GM12865 (cell line): ENCODE measurements around the gene FAM193B.
A peak's percentile ranks its signal among the peaks of the same experiment; 100 is the strongest.

Experiments
- DNase-seq: peaks from one replicate; pipeline ENCODE4 v3.0.0; 2010; ENCODE audit warnings: low read depth
- H3K4me3 ChIP-seq: 2 replicates; pipeline ENCODE4 v1.5.1; 2011; ENCODE audit warnings: mild to moderate bottlenecking, low read depth, low read length, control low read depth
- TF ChIP-seq, protein P1 (sequence below): IDR thresholded peaks from 2 replicates; pipeline ENCODE4 v1.5.1; 2011; ENCODE audit warnings: low read length, control low read depth, low read depth, inconsistent platforms; ENCODE audit not compliant: insufficient read depth; ENCODE audit errors: missing control alignments

FAM193B gene

DNA sequence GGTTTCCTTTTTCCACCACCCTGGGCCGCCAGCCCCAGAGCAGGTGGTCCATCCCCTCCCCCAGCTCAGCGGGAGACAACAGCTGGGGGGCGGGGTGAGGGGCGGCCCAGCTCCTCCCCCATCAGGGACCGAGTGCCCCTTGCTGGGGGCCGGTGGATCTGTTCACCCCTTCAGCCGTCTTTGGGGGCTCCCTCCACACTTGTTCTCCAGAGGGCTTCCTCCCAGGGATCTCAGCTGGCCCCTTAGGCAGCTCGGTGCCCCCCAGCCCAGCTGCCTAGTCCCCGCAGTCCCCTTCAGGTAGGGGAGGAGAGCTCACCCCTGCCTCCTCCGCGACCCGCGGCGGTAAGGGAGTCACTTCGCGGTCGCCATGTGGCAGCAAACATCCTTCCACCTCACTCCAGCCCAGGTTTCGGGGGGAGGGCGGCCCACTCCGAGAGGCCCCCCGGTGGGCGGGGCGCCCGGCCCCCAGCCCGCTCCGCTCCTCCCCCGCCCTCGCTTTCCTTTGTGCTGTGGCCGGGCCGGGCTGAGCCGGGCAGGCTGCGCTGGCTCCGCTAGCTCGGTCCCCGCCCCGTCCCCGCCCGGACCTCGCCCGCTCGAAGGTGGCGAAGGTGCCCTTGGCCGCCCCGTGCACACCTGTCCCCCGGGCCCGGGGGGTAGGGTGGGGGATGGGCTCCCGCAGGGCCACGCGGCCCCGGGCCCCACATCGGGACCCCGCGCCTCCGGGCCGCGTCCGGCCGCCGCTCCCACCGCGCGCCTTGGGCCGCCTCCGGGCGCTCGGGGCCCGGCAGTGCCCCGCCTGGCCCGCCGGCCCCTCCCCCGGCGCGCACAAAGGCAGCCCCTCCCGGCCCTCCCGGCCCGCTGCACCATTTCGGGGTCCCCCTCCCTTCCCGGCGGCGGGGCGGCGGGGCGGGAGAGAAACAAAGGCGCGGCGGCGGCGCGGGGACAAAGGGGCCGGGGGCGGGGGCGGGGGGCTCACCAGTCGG lies 81.6 kb downstream of the FAM193B start:
- peak overlapping the region; percentile 32 for H3K4me3 ChIP-seq
- TF ChIP-seq, protein P1, sequence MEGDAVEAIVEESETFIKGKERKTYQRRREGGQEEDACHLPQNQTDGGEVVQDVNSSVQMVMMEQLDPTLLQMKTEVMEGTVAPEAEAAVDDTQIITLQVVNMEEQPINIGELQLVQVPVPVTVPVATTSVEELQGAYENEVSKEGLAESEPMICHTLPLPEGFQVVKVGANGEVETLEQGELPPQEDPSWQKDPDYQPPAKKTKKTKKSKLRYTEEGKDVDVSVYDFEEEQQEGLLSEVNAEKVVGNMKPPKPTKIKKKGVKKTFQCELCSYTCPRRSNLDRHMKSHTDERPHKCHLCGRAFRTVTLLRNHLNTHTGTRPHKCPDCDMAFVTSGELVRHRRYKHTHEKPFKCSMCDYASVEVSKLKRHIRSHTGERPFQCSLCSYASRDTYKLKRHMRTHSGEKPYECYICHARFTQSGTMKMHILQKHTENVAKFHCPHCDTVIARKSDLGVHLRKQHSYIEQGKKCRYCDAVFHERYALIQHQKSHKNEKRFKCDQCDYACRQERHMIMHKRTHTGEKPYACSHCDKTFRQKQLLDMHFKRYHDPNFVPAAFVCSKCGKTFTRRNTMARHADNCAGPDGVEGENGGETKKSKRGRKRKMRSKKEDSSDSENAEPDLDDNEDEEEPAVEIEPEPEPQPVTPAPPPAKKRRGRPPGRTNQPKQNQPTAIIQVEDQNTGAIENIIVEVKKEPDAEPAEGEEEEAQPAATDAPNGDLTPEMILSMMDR = no peak
- DNase-seq = peak; percentile 56

- H3K4me3 ChIP-seq = no peak overlapping the region
- TF ChIP-seq, protein P1 = no peak
- DNase-seq = no peak
Measured at GRCh38 chr5:177471610-177472356, 82.6 kb downstream of the FAM193B start.

DNA sequence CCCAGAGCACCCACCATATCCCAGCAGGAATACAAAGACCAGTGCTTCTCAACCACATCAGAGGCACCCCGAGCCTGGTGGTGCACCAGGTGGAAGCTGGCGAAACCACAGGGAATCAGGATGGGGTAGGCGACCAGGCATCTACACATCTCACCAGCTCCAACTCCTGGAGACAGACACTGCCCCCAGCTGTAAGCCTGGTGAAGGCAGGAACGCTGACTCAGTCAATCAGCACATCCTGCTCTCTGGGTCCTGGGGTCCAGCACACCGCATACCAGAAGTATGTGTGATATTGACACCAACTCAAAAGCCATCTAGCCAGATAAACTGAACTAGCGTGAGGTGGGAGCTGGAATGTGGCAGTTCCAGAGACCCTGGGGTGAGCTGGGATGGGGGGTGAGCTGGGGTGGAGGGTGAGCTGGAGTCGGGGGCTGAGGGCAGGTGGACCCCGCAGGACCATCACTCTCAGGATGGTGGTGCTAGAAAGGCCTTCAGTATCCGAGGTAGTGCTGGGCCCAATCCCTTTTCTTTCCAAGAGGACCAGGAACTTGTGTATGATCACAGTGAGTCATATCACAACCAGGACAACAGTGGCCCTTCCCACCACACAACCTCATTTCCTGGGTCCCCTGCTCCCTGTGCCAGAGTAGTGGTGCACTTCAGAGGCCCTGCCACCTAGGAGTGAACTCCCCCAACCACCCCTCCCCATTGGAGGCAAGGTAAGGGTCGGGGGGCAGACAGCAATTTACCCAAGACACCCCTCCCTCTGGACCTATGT lies 83.4 kb downstream of the FAM193B start:
- H3K4me3 ChIP-seq = no peak overlapping the region

More for the DNA sequence above, 83.4 kb downstream of the FAM193B start:
- TF ChIP-seq, protein P1 = no peak
- DNase-seq = no peak
